ENCODE results near the gene CCNF. TPM values are rescaled to one million over a fixed set of nuclear protein-coding genes. Genes with fewer than 3 reads are reported as not detected.

CCNF gene
- total RNA-seq, 2 donors from 2014 or later: 0.99 to 2.3 TPM

GRCh38 chr16:2386990-2387389, 42.3 kb upstream of the CCNF start:
- intact Hi-C loops (cut with DNase I): no loop called here
- 81 to 83% methylated on average over 3 of the region's 3 CpGs for WGBS, 2 donors
- ATAC-seq: no peak

GRCh38 chr16:2388139-2388874, 40.9 kb upstream of the CCNF start:
- peaks cover 24% of the 10 kb centered on the region for H3K4me1 ChIP-seq
- TF ChIP-seq CTCF (IDR thresholded peaks at IDR 0.05): no peak
- TF ChIP-seq POLR2A (IDR thresholded peaks at IDR 0.05): no peak
- intact Hi-C loops (cut with DNase I): no loop called here
- 40 to 42% methylated on average over 3 of the region's 3 CpGs for WGBS, 2 donors
- peak overlapping the region; percentile 53 to 72 (median 66) for H3K27ac ChIP-seq
- H3K9me3 ChIP-seq: no peaks in the 10 kb centered on the region
- ATAC-seq: peak; percentile 39
- peak; percentile 23 to 60 (median 42) for DNase-seq
- H3K27me3 ChIP-seq: no peaks in the 10 kb centered on the region
- no peaks in the 10 kb centered on the region for H3K36me3 ChIP-seq (replicated peaks in 1 of 2; ENCODE audit: insufficient read depth in 1 of 2, low read depth in 2 of 2)
- H3K4me3 ChIP-seq: no peak overlapping the region

More at GRCh38 chr16:2386990-2387389, 42.3 kb upstream of the CCNF start:
- H3K36me3 ChIP-seq (replicated peaks in 1 of 2; ENCODE audit: insufficient read depth in 1 of 2, low read depth in 2 of 2): no peaks in the 10 kb centered on the region
- TF ChIP-seq POLR2A (IDR thresholded peaks at IDR 0.05): no peak
- peak in 1 of 7 experiments; percentile 7 for TF ChIP-seq CTCF (IDR thresholded peaks at IDR 0.05)
- H3K4me3 ChIP-seq: no peak overlapping the region
- no peak for DNase-seq
- no peak overlapping the region for H3K27ac ChIP-seq
- H3K27me3 ChIP-seq: no peaks in the 10 kb centered on the region
- peaks cover 24% of the 10 kb centered on the region for H3K4me1 ChIP-seq
- no peaks in the 10 kb centered on the region for H3K9me3 ChIP-seq

- no peaks in the 10 kb centered on the region for H3K27me3 ChIP-seq
- H3K36me3 ChIP-seq (replicated peaks in 1 of 2; ENCODE audit: insufficient read depth in 1 of 2, low read depth in 2 of 2): no peaks in the 10 kb centered on the region
- 7 to 17% methylated on average over 2 of the region's 2 CpGs for WGBS, 2 donors
- peak in 1 of 7 experiments; percentile 3 for TF ChIP-seq CTCF (IDR thresholded peaks at IDR 0.05)
- TF ChIP-seq POLR2A (IDR thresholded peaks at IDR 0.05): peak in 1 of 3 donors; percentile 22
- DNase-seq (peak; percentile 94 to 97 (median 95)), ATAC-seq (peak; percentile 100)
- H3K4me3 ChIP-seq: no peak overlapping the region
- H3K27ac ChIP-seq: peak overlapping the region; percentile 53 to 68 (median 66)
- no peaks in the 10 kb centered on the region for H3K9me3 ChIP-seq
- intact Hi-C loops (cut with DNase I): no loop called here
- H3K4me1 ChIP-seq: peaks cover 24% of the 10 kb centered on the region
These were observed 40.3 kb upstream of the CCNF start for GRCh38 chr16:2388875-2389433.

- DNase-seq (no peak), ATAC-seq (no peak)
- no peak overlapping the region for H3K27ac ChIP-seq
- no peaks in the 10 kb centered on the region for H3K27me3 ChIP-seq
- peaks cover 21% of the 10 kb centered on the region for H3K4me1 ChIP-seq
- H3K9me3 ChIP-seq: no peaks in the 10 kb centered on the region
- H3K4me3 ChIP-seq: no peak overlapping the region
- intact Hi-C loops (cut with DNase I): no loop called here
- H3K36me3 ChIP-seq (replicated peaks in 1 of 2; ENCODE audit: insufficient read depth in 1 of 2, low read depth in 2 of 2): no peaks in the 10 kb centered on the region
- TF ChIP-seq POLR2A (IDR thresholded peaks at IDR 0.05): no peak
- no peak for TF ChIP-seq CTCF (IDR thresholded peaks at IDR 0.05)
These were observed 37.2 kb upstream of the CCNF start for GRCh38 chr16:2392025-2392424.

All from body of pancreas (tissue), 4 donors.